HepG2 (cell line): ENCODE data around the gene KCNT2. TPM values are rescaled to one million over a fixed set of nuclear protein-coding genes. Genes with fewer than 3 reads are reported as not detected.
A peak's percentile ranks its signal among the peaks of the same experiment; 100 is the strongest.

Experiments used
- ARNT2 ChIP-seq: sonication (generic); formaldehyde crosslinking; IDR thresholded peaks from 2 replicates; pipeline ENCODE4 v1.8.0; 2022; ENCODE audit warnings: mild to moderate bottlenecking, low read depth, missing genetic modification reagents, moderate library complexity
- BORCS8-MEF2B ChIP-seq: sonication (generic); formaldehyde crosslinking; IDR thresholded peaks from 2 replicates; pipeline ENCODE4 v1.8.0; 2022; ENCODE audit warnings: mild to moderate bottlenecking, missing genetic modification reagents
- CCDC6 ChIP-seq: sonication (generic); formaldehyde crosslinking; IDR thresholded peaks from 2 replicates; pipeline ENCODE4 v1.8.1; 2022; ENCODE audit warnings: mild to moderate bottlenecking, missing genetic modification reagents, moderate library complexity
- EEA1 ChIP-seq: sonication (generic); formaldehyde crosslinking; IDR thresholded peaks from 2 replicates; pipeline ENCODE4 v1.5.1; 2020; ENCODE audit warnings: mild to moderate bottlenecking, missing genetic modification reagents, borderline replicate concordance
- EP300 ChIP-seq, 3 experiments: sonication (generic) in 1 of 3; formaldehyde crosslinking in 1 of 3; IDR thresholded peaks; 2 replicates each; pipeline versions ENCODE4 v1.5.1 to v1.6.1; 2011 to 2020; ENCODE audit warnings: low read depth in 2 of 3, low read length in 2 of 3, borderline replicate concordance in 1 of 3, improper control_type of control experiment in 1 of 3, mild to moderate bottlenecking in 1 of 3, missing genetic modification reagents in 1 of 3, moderate library complexity in 1 of 3
- HOXA9 ChIP-seq: sonication (generic); formaldehyde crosslinking; IDR thresholded peaks from 2 replicates; pipeline ENCODE4 v1.8.1; 2022; ENCODE audit warnings: missing genetic modification reagents, mild to moderate bottlenecking, moderate library complexity, borderline replicate concordance
- KLF11 ChIP-seq: IDR thresholded peaks from 2 replicates; pipeline ENCODE4 v1.6.1; 2016; ENCODE audit warnings: missing compliant biosample characterization
- RORA ChIP-seq: sonication (generic); formaldehyde crosslinking; IDR thresholded peaks from 2 replicates; pipeline ENCODE4 v1.5.0; 2020; ENCODE audit warnings: mild to moderate bottlenecking, missing genetic modification reagents, moderate library complexity
- SOX5 ChIP-seq: IDR thresholded peaks from 2 replicates; pipeline ENCODE4 v1.6.1; 2016; ENCODE audit warnings: borderline replicate concordance
- TBX3 ChIP-seq: fragments of 450-650 bp; IDR thresholded peaks from 2 replicates; pipeline ENCODE4 v1.6.1; 2017; ENCODE audit warnings: antibody characterized with exemption, mild to moderate bottlenecking, inconsistent platforms, borderline replicate concordance
- YEATS4 ChIP-seq: sonication (generic); formaldehyde crosslinking; IDR thresholded peaks from 2 replicates; pipeline ENCODE4 v1.4.0; 2020; ENCODE audit warnings: missing genetic modification reagents, borderline replicate concordance
- ZNF282 ChIP-seq: fragments of 450-650 bp; IDR thresholded peaks from 2 replicates; pipeline ENCODE4 v1.6.1; 2018; ENCODE audit not compliant: partially characterized antibody
- ZNF547 ChIP-seq: sonication (generic); formaldehyde crosslinking; IDR thresholded peaks from 2 replicates; pipeline ENCODE4 v1.5.1; 2020; ENCODE audit warnings: mild to moderate bottlenecking, missing genetic modification reagents
- ZNF572 ChIP-seq: sonication (generic); formaldehyde crosslinking; IDR thresholded peaks from 2 replicates; pipeline ENCODE4 v1.5.1; 2020; ENCODE audit warnings: mild to moderate bottlenecking, missing genetic modification reagents
- ZNF598 ChIP-seq: sonication (generic); formaldehyde crosslinking; IDR thresholded peaks from 2 replicates; pipeline ENCODE4 v1.5.1; 2020; ENCODE audit warnings: mild to moderate bottlenecking, missing genetic modification reagents, borderline replicate concordance
- ZNF670 ChIP-seq: sonication (generic); formaldehyde crosslinking; IDR thresholded peaks from 2 replicates; pipeline ENCODE4 v1.8.0; 2022; ENCODE audit warnings: mild to moderate bottlenecking, missing genetic modification reagents, borderline replicate concordance
- polyA plus RNA-seq, 8 experiments: library from polyadenylated mRNA; depleted of rRNA in 3 of 8; stranded (reverse) in 7 of 8; unstranded in 1 of 8; fragments of >200 nt; fragmentation: Illumina TruSeq in 4 of 8; extraction: Trizol in 4 of 8; gene quantifications; 2 replicates each; pipeline versions ENCODE4 v1.2.1 to v1.2.3, GENCODE V29; 2011 to 2016; ENCODE audit warnings: low read depth in 4 of 8, missing spikeins in 1 of 8, mixed read lengths in 1 of 8; ENCODE audit not compliant: insufficient read depth in 1 of 8
- total RNA-seq, 5 experiments: library from RNA; depleted of rRNA; stranded (reverse); fragments of >200 nt; fragmentation: Illumina TruSeq; extraction: Trizol; gene quantifications; 2 replicates each; pipeline ENCODE4 v1.2.3, GENCODE V29; 2016; ENCODE audit warnings: low read depth in 1 of 5
- TF ChIP-seq, protein P1 (sequence below): sonication (generic); formaldehyde crosslinking; IDR thresholded peaks from one replicate; pipeline ENCODE4 v1.5.1; 2020; ENCODE audit warnings: mild to moderate bottlenecking, missing genetic modification reagents; ENCODE audit errors: not compliant biosample characterization
- TF ChIP-seq, protein P2 (sequence below): sonication (generic); formaldehyde crosslinking; conservative IDR thresholded peaks from 2 replicates; pipeline ENCODE4 v1.4.0; 2020; ENCODE audit warnings: missing genetic modification reagents
- TF ChIP-seq, protein P3 (sequence below): sonication (generic); formaldehyde crosslinking; IDR thresholded peaks from 2 replicates; pipeline ENCODE4 v1.8.0; 2022; ENCODE audit warnings: missing genetic modification reagents, mild to moderate bottlenecking, borderline replicate concordance

KCNT2 gene
- total and polyA plus RNA-seq, 2 of the 13 experiments (the other 11 are each of a cell fraction or from before 2014, with no cell fraction given) = not detected

DNA sequence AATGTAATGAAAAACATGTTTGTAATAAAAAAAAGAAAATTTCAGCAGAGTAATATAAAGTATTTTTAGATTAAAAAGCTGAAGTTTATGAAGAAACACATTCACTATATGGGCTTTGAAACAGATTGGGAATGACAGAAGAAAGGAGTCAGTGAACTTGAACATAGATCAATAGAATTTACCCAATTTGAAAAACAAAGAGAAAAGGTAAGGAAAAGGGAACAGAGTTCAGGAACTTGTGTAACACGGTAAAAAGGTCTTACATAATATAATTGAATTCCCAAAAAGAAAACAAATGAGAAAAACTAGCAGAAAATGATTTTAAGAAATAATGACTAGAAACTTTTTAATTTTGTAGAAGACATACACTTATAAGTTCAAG is 206.8 kb downstream of the KCNT2 start (continued):
- TF ChIP-seq, protein P1, sequence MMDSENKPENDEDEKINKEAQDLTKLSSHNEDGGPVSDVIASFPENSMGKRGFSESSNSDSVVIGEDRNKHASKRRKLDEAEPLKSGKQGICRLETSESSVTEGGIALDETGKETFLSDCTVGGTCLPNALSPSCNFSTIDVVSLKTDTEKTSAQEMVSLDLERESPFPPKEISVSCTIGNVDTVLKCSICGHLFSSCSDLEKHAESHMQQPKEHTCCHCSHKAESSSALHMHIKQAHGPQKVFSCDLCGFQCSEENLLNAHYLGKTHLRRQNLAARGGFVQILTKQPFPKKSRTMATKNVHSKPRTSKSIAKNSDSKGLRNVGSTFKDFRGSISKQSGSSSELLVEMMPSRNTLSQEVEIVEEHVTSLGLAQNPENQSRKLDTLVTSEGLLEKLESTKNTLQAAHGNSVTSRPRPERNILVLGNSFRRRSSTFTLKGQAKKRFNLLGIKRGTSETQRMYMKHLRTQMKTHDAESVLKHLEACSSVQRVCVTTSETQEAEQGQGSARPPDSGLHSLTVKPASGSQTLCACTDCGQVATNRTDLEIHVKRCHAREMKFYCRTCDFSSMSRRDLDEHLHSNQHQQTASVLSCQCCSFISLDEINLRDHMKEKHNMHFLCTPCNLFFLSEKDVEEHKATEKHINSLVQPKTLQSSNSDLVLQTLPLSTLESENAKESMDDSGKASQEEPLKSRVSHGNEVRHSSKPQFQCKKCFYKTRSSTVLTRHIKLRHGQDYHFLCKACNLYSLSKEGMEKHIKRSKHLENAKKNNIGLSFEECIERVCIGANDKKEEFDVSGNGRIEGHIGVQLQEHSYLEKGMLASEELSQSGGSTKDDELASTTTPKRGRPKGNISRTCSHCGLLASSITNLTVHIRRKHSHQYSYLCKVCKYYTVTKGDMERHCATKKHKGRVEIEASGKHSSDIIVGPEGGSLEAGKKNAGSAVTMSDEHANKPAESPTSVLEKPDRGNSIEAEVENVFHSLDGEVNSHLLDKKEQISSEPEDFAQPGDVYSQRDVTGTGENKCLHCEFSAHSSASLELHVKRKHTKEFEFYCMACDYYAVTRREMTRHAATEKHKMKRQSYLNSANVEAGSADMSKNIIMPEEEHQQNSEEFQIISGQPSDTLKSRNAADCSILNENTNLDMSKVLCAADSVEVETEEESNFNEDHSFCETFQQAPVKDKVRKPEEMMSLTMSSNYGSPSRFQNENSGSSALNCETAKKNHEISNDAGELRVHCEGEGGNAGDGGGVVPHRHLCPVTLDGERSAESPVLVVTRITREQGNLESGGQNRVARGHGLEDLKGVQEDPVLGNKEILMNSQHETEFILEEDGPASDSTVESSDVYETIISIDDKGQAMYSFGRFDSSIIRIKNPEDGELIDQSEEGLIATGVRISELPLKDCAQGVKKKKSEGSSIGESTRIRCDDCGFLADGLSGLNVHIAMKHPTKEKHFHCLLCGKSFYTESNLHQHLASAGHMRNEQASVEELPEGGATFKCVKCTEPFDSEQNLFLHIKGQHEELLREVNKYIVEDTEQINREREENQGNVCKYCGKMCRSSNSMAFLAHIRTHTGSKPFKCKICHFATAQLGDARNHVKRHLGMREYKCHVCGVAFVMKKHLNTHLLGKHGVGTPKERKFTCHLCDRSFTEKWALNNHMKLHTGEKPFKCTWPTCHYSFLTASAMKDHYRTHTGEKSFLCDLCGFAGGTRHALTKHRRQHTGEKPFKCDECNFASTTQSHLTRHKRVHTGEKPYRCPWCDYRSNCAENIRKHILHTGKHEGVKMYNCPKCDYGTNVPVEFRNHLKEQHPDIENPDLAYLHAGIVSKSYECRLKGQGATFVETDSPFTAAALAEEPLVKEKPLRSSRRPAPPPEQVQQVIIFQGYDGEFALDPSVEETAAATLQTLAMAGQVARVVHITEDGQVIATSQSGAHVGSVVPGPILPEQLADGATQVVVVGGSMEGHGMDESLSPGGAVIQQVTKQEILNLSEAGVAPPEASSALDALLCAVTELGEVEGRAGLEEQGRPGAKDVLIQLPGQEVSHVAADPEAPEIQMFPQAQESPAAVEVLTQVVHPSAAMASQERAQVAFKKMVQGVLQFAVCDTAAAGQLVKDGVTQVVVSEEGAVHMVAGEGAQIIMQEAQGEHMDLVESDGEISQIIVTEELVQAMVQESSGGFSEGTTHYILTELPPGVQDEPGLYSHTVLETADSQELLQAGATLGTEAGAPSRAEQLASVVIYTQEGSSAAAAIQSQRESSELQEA (CRISPR knock-in tag) = no peak
- TF ChIP-seq ZNF282 = no peak
- TF ChIP-seq ZNF547 (CRISPR knock-in tag) = no peak
- TF ChIP-seq, protein P2, sequence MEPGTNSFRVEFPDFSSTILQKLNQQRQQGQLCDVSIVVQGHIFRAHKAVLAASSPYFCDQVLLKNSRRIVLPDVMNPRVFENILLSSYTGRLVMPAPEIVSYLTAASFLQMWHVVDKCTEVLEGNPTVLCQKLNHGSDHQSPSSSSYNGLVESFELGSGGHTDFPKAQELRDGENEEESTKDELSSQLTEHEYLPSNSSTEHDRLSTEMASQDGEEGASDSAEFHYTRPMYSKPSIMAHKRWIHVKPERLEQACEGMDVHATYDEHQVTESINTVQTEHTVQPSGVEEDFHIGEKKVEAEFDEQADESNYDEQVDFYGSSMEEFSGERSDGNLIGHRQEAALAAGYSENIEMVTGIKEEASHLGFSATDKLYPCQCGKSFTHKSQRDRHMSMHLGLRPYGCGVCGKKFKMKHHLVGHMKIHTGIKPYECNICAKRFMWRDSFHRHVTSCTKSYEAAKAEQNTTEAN (CRISPR knock-in tag) = no peak
- no peak for TF ChIP-seq ZNF572 (CRISPR knock-in tag)
- peak in 1 of 2 experiments; percentile 80; a peak in 2 of 4 replicates for TF ChIP-seq EP300 (IDR thresholded peaks at IDR 0.05; ENCODE audit: low read depth in 2 of 2, low read length in 2 of 2)
- TF ChIP-seq EP300 (CRISPR knock-in tag; IDR thresholded peaks at IDR 0.05; ENCODE audit: borderline replicate concordance) = no peak
- TF ChIP-seq BORCS8-MEF2B (CRISPR knock-in tag) = no peak
- TF ChIP-seq YEATS4 (CRISPR knock-in tag) = 0 out of 2 replicates have a peak, but pooled peaks have one; percentile 33
- TF ChIP-seq SOX5 (CRISPR knock-in tag) = peak; percentile 95
- TF ChIP-seq, protein P3, sequence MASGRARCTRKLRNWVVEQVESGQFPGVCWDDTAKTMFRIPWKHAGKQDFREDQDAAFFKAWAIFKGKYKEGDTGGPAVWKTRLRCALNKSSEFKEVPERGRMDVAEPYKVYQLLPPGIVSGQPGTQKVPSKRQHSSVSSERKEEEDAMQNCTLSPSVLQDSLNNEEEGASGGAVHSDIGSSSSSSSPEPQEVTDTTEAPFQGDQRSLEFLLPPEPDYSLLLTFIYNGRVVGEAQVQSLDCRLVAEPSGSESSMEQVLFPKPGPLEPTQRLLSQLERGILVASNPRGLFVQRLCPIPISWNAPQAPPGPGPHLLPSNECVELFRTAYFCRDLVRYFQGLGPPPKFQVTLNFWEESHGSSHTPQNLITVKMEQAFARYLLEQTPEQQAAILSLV (CRISPR knock-in tag) = no peak
- no peak for TF ChIP-seq CCDC6 (CRISPR knock-in tag)
- TF ChIP-seq KLF11 = no peak
- 0 out of 2 replicates have a peak, but pooled peaks have one; percentile 42 for TF ChIP-seq RORA (CRISPR knock-in tag)
- TF ChIP-seq ARNT2 (CRISPR knock-in tag) = no peak
- TF ChIP-seq TBX3 = no peak
- no peak for TF ChIP-seq EEA1 (CRISPR knock-in tag)
- no peak for TF ChIP-seq ZNF670 (CRISPR knock-in tag)
- no peak for TF ChIP-seq HOXA9 (CRISPR knock-in tag)
- TF ChIP-seq ZNF598 (CRISPR knock-in tag) = no peak
